HG03135 (cell line): ENCODE measurements around the gene FBXL2.
"Not testable (repeated sequence)": the region's sequence is repeated elsewhere in the genome, so short reads cannot be mapped to it uniquely, and the experiment has no call there.

Experiments
- ATAC-seq: cut with Tn5 transposase; IDR thresholded peaks from one replicate; pipeline ENCODE4 v1.9.1; 2021; ENCODE audit warnings: mild to moderate bottlenecking, moderate library complexity; ENCODE audit not compliant: unreplicated experiment

FBXL2 gene

DNA sequence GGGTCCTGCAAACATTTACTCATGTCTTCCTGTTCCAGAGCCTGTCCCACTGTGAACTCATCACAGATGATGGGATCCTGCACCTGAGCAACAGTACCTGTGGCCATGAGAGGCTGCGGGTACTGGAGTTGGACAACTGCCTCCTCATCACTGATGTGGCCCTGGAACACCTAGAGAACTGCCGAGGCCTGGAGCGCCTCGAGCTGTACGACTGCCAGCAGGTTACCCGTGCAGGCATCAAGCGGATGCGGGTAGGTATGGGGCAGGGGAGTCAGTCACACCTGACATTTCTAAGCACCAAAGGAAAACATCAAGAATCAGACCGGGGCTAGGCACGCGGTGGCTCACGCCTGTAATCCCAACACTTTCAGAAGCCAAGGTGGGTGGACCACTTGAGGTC is 106.7 kb downstream of the FBXL2 start:
- no peak for ATAC-seq

DNA sequence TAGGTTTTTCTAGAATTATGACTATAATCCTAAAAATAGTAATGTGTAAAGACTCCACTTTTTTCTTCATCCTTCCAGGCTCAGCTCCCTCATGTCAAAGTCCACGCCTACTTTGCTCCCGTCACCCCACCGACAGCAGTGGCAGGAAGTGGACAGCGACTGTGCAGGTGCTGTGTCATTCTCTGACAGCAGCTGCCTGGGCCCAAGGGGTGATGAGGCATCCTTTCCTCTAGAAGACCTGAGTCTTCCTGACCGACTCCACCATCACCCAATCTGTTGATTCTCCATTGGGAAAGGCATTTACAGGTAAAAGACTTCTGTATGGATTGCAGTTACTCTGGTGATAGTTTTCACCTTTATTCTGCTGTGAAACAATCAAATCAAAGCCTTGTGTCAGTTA is 108.2 kb downstream of the FBXL2 start:
- no peak for ATAC-seq

DNA sequence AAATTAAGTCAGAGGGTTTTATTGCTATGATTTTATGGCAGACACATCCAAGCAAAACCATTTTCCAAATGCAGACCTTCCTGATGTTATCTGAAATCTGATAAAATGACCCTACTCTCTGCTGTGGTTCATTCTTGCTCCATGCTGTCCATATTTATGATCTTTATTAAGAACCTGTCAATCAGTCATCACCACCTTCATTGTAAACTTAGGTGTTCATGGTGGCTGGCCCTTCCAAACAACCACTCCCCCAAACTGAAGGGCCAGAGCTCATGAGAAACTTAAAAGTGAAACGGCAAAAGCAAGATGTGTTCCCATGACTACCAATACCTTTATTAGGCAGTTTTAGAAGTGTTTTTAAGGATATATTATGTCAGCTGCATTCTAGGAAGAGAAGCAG is 109.4 kb downstream of the FBXL2 start:
- ATAC-seq, result no peak

DNA sequence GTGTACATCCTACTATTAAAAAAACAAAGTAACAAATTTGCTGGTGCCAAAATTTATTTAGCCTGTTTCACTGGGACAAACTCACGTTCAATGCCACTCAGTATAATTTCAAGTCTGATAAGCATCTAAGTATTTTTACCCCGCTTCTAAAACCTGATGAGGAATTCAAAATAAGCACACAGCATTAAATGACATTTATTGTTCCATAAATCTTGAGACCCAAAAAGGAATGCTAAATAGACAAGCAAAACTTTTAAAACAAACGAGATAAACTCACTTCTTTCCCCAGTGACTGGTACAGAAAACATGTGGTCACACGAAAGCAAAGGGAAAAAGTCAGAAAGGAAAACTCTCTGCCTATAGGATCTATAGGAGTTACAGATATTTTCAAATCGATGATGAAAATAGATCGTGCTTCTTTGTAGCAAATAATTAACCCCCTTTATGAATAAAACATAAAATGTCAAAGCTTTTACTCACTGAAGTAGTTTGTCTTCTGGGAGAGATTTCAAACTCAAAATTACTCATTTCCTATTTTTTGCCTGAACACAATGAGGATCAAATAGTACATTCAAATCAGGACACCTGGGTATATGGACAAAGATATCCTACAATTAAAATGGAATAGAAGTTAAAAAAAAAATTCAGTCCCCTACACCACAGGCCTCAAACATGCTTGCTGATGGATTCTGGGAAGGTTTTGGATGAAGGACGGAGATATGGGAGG is 111.3 kb downstream of the FBXL2 start:
- no peak for ATAC-seq

DNA sequence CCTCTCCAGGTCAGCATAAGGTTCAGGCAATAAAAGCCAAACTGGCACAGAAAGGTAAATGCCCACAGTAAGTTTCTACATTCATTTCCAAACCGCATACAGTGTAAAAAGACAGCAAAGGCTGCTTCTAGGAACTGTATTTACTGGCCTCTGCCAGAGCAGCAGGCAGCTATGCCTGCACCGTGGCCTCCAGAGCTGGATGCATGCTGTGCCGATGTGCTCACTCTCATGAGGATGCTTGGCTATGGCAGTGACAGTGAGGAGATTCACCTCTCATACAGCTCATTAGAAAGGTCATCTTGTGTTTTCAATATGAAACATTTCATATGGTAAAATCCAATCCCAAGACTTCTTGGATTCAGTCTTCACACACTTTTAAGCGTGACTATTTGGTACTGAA is 112.7 kb downstream of the FBXL2 start:
- ATAC-seq, result no peak

DNA sequence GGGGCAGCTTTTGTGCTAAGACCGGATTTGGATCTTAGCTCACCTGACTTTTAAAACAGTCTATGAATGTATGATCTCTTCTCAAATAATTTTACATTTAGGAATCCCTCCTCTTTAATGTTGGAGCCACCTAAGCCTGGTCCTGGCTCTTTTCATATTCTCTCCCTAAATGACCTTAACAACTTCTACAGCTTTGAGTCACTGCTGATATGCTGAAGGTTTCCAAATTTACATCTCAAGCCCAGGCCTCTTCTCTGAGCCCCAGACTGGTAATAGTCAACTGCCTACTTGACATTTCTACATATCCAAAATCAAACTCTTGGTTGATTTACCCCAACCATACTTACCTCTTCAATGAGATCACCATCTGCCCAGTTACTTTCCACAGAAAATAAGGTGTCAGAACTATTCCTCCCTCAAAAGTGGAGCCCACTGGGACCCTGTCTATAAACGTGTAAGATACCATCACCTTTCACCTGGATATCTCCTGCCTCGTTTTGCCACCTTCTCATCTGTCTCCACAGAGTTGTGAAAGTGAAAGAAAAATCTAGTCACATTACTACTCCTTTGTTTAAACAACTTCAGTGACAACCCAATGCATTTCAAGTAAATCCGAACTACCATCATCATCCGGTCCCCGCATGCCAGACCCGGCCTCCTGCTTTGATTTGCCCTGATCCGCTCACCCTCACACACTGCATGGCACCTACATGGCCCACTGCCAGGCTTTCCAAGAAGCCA is 114.2 kb downstream of the FBXL2 start:
- no peak for ATAC-seq

DNA sequence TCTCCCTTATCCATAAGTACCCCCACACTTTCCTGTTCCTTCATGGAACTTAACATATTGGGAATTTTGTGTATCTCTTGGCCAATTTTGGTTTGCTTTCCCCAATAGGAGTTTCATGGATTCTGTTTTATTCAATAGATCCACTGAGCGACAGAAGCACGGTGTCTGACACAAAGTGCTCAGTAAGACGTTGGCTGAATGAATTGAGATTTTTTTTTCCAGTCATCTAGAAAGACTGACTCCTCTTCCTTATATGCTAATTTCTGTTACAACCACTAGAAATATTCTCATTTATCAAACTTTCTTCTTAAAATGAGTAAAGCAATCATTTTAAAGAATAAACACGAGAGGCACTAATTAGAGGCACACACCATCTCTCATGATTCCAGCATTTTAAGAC is 114.9 kb downstream of the FBXL2 start:
- ATAC-seq, result no peak

DNA sequence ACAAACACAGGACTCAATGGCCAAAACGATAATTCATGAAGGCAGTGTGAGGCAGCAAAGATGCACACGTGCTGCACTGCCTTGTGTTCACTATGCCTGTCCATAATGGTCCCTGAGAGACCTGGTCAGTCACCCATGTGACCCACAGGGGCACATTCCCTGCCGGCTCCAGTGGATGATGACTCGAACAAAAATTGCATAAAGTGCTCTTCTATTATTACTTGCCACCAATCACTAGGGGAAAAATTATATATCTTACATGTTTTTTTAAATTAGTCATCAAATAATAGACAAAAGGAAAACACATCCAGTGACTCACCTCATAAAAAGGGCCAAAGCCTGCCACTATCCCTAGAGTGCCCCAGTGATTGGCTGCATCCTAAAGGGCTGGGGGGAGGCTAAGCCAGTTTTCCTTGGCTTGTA is 115.5 kb downstream of the FBXL2 start:
- ATAC-seq, result no peak

DNA sequence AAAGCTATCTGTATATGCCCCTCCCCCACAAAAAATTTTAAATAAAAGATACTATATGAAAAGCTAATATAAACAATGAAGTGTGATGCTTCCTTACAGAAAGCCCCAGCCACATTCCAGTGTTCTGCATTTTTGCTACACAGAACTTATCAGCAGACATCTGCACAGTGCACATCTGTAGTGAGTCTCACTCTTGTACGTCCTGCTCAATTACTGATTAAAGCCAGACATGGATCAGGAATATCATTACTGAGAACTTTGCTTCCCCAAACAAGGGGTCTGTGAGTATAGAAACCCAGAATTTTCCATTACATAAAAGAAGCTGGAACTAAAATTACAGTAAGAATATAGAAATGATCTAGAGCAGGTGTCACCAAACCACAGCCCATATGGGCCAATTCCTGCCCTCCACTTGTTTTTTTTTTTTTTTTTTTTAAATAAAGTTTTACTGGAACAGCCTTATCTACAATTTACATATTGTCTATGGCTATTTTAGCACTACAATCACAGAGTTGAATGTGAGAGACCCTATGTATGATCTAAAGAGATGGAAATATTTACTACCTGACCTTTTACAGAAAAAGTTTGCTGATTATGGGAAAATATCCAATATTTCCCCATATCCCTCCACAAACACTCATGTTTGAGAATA is 117.3 kb downstream of the FBXL2 start:
- ATAC-seq, result no peak

DNA sequence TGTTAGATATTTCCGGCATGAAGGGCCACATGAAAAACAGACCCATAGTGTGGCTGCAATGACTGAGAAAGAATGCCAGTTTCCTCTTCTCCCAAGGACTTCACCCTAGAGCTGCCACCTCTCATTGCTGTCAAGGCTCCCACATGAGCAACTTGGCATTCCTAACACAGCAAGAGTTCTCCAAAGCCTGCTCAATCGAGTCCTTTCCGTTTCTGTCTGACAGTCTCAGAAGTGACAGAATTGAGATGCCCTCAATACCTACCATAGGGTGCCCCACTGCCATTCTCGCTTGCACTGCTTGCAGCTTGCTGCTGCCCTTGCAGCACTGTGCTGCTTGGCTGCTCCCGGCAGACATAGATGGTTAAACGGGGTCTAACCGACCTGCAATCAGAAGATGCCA is 118.7 kb downstream of the FBXL2 start:
- ATAC-seq, result no peak

DNA sequence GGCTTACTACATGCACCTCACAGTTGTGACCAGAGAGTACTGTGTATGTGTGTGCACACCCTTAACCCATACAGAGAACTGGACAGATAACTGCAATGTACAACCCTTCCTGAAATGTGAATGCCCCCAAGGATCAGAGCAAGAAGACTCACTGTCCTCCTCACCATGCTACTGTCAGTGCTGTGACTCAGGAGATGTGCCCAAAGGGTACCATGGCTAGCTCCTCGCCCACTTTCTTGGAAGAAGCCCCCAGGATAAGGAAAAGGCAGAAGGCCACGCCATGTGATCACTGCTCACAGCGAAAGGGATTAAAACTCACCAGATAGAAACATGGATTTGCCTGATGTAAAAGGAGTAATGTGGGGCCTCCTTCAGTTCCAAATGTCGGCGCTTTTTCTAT is 121.2 kb downstream of the FBXL2 start:
- no peak for ATAC-seq

DNA sequence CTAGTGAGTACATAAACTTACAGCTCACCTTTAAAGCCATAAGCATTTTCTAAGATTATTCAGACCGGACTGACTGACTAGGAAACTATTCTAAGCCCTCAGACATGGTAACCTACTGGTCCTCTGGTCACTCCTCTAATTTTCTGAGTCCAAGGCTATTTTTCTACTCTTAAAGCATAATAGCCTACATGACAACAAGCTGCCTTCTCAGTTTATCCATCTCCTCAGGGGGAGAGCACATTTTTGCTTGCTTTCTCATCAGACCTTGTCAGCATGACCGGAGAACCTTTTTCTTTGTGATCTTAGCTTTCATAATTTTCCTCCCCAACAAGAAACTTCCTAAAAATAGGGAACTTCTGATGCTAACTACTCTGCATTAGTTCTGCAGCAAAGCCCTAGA is 124.5 kb downstream of the FBXL2 start:
- ATAC-seq, result no peak

DNA sequence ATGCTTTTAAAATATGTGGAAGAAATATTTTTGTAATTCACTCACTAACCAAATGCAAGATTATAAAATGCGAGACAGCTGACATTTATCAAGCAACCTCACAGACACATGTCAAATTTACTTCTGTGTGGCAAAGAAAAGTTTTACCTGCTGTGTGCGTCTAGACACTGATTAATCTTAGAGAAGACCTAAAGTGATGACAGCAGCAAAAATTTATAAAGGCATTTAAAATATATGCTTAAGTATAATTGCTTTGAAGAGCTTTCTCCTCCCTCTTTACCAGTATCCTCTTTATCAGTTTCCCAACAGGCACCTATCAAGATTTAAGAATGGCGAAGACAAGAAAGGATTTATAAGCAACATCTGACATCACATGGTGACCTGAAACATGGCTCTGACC is 125.7 kb downstream of the FBXL2 start:
- no peak for ATAC-seq

DNA sequence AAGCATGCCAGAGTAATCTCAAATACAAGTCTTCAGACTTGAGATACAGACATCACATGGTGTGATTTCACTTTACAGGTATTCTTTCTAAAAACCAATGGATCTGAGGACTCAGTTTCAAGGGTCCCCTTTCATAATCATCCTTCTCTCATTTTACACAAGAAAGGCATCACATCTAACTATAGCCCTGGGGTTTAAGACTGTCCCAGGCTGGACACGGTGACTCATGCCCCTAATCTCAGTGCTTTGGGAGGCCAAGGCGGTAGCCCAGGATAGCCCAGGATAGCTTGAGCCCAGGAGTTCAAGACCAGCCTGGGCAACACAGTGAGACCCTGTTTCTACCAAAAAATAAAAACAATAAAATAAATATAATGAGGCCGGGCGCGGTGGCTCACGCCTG is 126.5 kb downstream of the FBXL2 start:
- ATAC-seq, result no peak

DNA sequence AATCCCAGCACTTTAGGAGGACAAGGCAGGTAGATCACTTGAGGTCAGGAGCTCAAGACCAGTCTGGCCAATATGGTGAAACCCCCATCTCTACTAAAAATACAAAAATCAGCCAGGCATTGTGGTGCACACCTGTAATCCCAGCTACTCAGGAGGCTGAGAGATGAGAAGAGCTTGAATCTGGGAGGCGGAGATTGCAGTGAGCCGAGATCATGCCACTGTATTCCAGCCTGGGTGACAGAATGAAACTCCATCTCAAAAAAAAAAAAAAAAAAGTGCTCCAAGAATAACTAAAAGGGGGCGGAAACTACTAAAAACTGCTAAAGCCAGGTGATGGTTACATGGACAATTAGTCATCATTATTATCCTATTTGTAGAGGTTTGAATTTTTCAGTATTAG is 133.6 kb downstream of the FBXL2 start:
- not testable (repeated sequence) for ATAC-seq

DNA sequence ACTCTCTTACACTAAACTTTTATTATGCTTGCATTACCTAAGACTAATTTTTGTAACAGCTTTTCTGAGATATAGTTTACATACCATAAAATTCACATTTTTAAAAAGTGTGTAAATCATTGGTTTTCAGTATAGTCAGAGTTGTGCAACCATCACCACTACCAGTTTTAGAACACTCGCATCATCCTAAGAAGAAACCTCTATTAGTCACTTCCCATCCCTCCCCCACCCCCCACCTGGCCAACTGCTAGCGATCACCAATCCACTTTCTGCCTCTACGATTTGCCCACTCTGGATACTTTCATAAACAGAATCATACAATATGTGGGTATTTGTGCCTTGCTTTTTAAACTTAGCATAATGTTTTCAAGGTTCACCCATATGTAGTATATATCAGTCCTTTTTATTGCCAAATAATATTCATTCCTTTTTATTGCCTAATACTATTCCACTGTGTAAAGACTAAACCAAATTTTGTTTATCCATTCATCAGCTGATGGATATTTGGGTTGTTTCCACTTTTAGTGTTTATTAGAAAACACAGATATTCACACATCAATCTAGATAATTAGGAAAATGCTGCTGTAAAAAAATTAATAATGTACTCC is 139.9 kb downstream of the FBXL2 start:
- no peak for ATAC-seq

DNA sequence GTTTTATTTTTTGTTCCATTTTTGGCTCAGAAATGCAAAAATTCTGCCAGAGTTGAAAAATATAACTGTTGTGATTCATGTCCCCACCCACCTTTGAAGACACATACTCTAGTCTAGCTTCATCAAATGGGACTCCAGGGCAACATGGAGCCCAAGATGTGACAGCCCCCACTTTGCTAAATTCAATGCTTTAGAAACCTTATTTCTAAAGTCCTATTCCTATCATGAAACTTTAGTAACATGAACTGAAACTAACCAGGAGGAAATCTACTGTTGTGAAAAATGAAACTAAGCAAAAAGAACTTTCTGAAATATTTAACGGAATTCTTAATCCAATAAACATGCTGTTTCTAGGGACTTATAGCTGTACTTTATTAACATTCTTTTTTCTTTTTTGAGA is 142.7 kb downstream of the FBXL2 start:
- ATAC-seq, result no peak

DNA sequence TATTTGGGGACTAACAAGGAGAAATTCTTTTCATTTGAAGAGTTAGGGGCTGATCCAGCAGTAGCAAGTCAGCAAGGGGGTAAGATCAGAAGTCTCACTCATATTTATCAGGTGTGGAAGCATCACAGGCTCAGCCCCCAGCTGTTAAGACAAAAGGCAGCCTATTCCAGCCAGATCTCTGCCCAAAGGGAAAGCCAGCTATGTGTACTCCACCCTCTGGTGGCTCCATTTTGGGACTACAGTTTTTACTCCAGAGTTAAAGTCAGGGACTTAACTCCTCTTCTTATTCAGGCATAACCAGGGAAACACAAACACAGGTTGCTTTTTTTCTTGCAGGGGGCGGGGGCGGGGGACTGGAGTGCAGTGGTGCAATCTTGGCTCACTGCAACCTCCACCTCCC is 143.7 kb downstream of the FBXL2 start:
- no peak for ATAC-seq

DNA sequence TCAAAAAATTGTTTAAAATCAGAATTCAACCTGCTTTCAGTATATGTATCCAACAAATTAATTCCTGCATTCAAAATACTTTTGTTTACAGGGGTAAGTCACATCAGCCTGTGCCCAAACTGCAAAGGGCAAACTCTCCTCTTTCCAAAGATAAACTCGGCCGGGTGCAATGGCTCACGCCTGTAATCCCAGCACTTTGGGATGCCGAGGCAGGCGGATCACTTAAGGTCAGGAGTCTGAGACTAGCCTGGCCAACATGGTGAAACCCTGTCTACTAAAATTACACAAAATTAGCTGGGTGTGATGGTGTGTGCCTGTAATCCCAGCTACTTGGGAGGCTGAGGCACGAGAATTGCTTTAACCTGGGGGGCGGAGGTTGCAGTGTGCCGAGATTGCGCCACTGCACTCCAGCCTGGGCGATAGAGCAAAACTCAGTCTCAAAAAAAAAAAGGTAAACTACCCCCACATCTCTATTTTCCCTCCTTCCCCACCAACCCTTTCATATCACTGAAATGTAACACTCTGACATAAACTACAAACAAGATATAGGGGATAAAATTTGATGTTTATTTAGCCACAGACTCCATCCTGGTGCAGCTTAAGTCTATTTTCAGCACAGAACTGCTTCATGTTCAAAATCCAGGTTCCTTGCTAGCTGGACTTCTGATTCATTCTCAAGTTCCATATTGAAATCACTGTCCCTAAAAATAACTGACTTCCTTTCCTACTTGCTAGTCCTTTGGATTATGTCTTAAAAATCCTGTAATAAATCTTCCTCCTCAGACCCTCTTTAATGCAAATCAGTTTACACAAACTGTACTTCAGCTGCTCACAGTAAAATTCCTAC is 147.6 kb downstream of the FBXL2 start:
- no peak for ATAC-seq

DNA sequence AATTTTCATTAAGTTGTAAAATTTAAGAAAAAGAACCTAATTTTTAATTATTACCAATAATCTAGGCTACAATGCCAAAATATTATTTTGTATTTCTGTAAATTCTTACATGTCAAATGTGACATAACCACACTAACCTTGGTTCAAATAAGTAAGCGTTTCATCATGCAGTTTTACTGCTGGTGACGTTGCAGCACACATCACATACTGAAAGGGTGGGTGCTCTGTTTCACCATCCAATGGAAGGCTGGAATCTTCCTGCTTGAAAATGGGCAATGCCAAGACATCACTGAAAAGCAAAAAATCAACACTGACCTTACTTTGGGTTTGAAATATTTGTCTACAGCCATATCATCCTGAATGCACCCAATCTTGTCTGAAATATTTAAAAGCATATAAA is 148.2 kb downstream of the FBXL2 start:
- no peak for ATAC-seq

DNA sequence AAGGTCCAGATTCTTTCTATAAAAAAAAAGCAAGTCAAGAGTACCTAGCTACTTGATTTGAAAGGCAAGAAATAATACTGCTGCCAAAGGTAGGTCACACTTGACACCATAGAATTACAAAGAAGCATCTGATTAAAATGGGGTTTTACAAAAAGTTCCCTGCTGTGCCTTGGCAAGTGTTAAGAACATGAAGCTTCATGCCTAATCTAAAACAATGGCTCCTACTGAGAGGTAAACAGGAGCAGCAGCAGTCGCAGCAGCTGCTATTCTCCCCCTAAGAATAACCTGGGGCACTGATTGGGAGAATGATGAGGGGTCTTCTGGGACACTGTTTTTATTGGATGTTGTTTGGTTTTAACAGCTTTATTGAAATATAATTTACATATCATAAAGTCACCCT is 148.8 kb downstream of the FBXL2 start:
- no peak for ATAC-seq
